ENCODE results near the gene NDUFV1. TPM values are rescaled to one million over a fixed set of nuclear protein-coding genes. Genes with fewer than 3 reads are reported as not detected.
"Not testable (repeated sequence)": the region's sequence is repeated elsewhere in the genome, so short reads cannot be mapped to it uniquely, and the experiment has no call there.

Gene NDUFV1
- total and polyA plus RNA-seq, 10 donors: 132 to 258 (median 199) TPM

- H3K27me3 ChIP-seq (replicated peaks in 1 of 7): no peaks in the 10 kb centered on the region
- no peak overlapping the region for H3K27ac ChIP-seq
- 56 to 68% (median 67%) methylated on average over 3 of the region's 3 CpGs for WGBS, 5 donors
- H3K9me3 ChIP-seq: peaks cover 0 to 11% (median 2%) of the 10 kb centered on the region in 8 donors
- TF ChIP-seq POLR2A (IDR thresholded peaks at IDR 0.05) (no peak), CTCF (IDR thresholded peaks at IDR 0.05 in 8 of 11, conservative IDR thresholded peaks at IDR 0.05 in 3 of 11) (no peak), POLR2AphosphoS5 (IDR thresholded peaks at IDR 0.05) (no peak)
- no peak for DNase-seq
- peaks cover 0 to 1% (median 0%) of the 10 kb centered on the region in 6 donors for H3K36me3 ChIP-seq
- intact Hi-C loops (cut with DNase I; ENCODE audit: low total_unique reads): no loop called here
- no peak overlapping the region for H3K4me3 ChIP-seq
- peaks cover 0 to 20% (median under 1%) of the 10 kb centered on the region in 6 donors for H3K4me1 ChIP-seq
Measured at GRCh38 chr11:67594480-67594879, 12.3 kb upstream of the NDUFV1 start.

- DNase-seq: no peak
- no peak for TF ChIP-seq CTCF (IDR thresholded peaks at IDR 0.05 in 8 of 11, conservative IDR thresholded peaks at IDR 0.05 in 3 of 11)
- TF ChIP-seq POLR2A (IDR thresholded peaks at IDR 0.05): no peak
- TF ChIP-seq POLR2AphosphoS5 (IDR thresholded peaks at IDR 0.05): no peak
- 57 to 94% (median 76%) methylated on average over 1 of the region's 1 CpG for WGBS, 5 donors
- no peak overlapping the region for H3K27ac ChIP-seq
- H3K27me3 ChIP-seq (replicated peaks in 1 of 7): peaks cover 0 to 5% (median 0%) of the 10 kb centered on the region in 7 donors
- no peaks in the 10 kb centered on the region for H3K36me3 ChIP-seq
- no peak overlapping the region for H3K4me3 ChIP-seq
- peaks cover 3 to 30% (median 18%) of the 10 kb centered on the region in 6 donors for H3K4me1 ChIP-seq
- H3K9me3 ChIP-seq: peaks cover 0 to 11% (median 2%) of the 10 kb centered on the region in 8 donors
- intact Hi-C loops (cut with DNase I; ENCODE audit: low total_unique reads): no loop called here
Measured at GRCh38 chr11:67596753-67597300, 9.9 kb upstream of the NDUFV1 start.

GRCh38 chr11:67597458-67597857 lies 9.3 kb upstream of the NDUFV1 start:
- peaks cover 3 to 30% (median 18%) of the 10 kb centered on the region in 6 donors for H3K4me1 ChIP-seq
- H3K9me3 ChIP-seq: peaks cover 0 to 11% (median 2%) of the 10 kb centered on the region in 8 donors
- intact Hi-C loops (cut with DNase I; ENCODE audit: low total_unique reads); H3K36me3 ChIP-seq; H3K27ac ChIP-seq; H3K4me3 ChIP-seq; H3K27me3 ChIP-seq (replicated peaks in 1 of 7); DNase-seq: not testable (repeated sequence)
- 83% methylated on average over 1 of the region's 3 CpGs; no CpG with 5 or more reads in 4 of the 5 donors for WGBS, 5 donors

GRCh38 chr11:67597963-67598362 lies 8.8 kb upstream of the NDUFV1 start:
- H3K27ac ChIP-seq; intact Hi-C loops (cut with DNase I; ENCODE audit: low total_unique reads); H3K27me3 ChIP-seq (replicated peaks in 1 of 7); H3K4me3 ChIP-seq; DNase-seq; H3K36me3 ChIP-seq: not testable (repeated sequence)
- peaks cover 3 to 30% (median 18%) of the 10 kb centered on the region in 6 donors for H3K4me1 ChIP-seq
- 91 to 97% (median 96%) methylated on average over 16 to 26 of the region's 26 CpGs for WGBS, 5 donors
- peaks cover 0 to 11% (median 2%) of the 10 kb centered on the region in 8 donors for H3K9me3 ChIP-seq

GRCh38 chr11:67599149-67599548 lies 7.6 kb upstream of the NDUFV1 start:
- 69 to 87% (median 80%) methylated on average over 1 of the region's 1 CpG for WGBS, 5 donors
- peaks cover 0 to 11% (median 2%) of the 10 kb centered on the region in 8 donors for H3K9me3 ChIP-seq

More at GRCh38 chr11:67599149-67599548, 7.6 kb upstream of the NDUFV1 start:
- Histone ChIP-seq H3K27me3 (replicated peaks in 1 of 7) (peaks cover 0 to 5% (median 0%) of the 10 kb centered on the region in 7 donors), H3K36me3 (no peaks in the 10 kb centered on the region), H3K27ac (no peak overlapping the region), H3K4me1 (peaks cover 3 to 30% (median 18%) of the 10 kb centered on the region in 6 donors), H3K4me3 (no peak overlapping the region)
- no peak for TF ChIP-seq CTCF (IDR thresholded peaks at IDR 0.05 in 8 of 11, conservative IDR thresholded peaks at IDR 0.05 in 3 of 11)
- intact Hi-C loops (cut with DNase I; ENCODE audit: low total_unique reads): no loop called here
- no peak for DNase-seq

All from spleen (tissue), 11 donors.